Stimulated activated CD4-positive, alpha-beta T cell treated with anti-CD3 and anti-CD28 coated beads, Interleukin-15, amount 100 ng/mL, for 24 hours (primary cell): ENCODE results near the gene FOXO4.
A peak's percentile ranks its signal among the peaks of the same experiment; 100 is the strongest.

Source experiments
- DNase-seq: peaks from one replicate; pipeline ENCODE4 v3.0.0-alpha.2; 2020

The FOXO4 gene

GRCh38 chrX:71100581-71101505 lies 5.2 kb downstream of the FOXO4 start:
- no peak for DNase-seq

GRCh38 chrX:71102292-71102691 lies 6.6 kb downstream of the FOXO4 start:
- no peak for DNase-seq

DNA sequence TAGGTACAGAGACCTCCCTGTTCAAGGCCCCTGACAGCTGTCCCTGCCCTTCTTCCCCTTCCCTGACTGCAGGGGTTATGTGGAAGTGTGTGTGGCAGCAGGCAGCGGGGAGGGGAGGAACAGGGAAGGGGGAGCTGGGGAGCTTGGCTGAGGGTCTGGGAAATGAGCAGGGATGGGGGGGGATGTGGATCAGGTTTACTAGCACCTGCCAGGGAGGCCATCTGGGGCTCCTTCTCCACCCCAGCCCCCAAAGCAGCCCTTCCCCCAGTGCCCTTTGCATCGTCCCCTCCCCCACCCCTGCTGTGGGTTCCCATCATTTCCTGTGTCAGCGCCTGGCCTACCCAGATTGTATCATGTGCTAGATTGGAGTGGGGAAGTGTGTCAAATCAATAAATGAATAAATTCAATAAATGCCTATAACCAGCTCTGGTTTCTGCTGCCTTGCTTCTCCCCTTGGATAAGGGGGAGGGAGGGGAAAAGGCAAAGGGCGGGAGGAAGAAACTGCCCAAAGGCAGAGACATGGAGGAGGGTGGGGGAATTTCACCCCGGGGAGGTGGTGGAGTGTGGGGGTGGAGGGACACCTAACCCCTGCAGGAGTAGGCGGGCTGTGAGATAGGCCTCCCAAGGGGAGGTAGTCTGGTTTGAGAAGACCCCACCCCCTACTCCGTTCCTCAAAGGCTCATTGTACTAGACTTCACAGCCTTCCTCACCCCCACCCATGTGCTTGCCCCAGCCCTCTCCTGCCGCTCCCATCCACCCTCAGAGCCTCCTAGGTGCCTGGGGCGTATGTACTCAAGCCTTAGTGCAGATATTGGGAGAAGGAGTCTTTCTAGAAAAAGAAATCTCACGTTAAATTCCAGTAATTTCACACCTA lies 7.7 kb downstream of the FOXO4 start:
- peak; percentile 60 for DNase-seq

DNA sequence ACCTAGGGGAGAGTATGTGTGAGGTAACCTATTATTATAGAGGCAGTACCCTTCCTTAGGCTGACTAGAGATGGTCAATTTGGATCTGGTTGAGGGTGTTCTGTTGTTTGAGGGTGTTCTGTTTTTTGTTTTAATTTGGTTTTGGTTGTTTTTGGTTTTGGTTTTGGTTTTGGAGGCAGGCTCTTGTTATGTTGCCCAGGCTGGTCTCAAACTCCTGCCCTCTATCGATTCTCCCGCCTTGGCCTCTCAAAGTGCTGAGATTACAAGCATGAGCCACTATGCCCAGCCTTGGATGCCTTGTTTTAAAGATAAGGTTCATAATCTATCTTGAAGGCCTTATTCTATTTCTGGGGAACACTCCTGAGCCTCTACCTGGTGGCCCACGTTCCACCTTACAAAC lies 10.0 kb downstream of the FOXO4 start:
- DNase-seq = no peak

GRCh38 chrX:71106427-71106826 lies 10.8 kb downstream of the FOXO4 start, which contains the start of gene CXorf65:
CXorf65 (minus strand) TSS chrX:71106740; CDS start chrX:71106556, 184 bp downstream.
- DNase-seq = peak; percentile 29

DNA sequence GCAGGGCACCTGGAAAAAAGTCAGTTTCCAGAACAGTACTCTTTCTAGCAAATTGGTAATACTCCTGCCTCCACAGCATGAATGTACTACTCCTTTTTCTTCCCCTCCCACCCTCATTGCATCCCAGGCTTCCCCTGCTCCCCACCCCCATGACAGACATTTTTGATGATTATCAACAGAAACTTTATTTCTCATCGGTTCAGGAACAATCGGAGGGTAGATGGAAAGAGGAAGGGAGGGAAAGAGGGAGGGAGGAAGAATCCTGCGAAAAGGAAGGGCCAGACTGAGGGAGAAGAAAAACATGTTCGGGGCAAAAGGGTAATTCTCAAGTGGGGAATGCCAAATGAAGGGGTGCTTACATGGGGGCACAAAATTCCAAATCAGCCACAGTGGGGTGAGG lies 11.6 kb downstream of the FOXO4 start:
- no peak for DNase-seq

- peak; percentile 59 for DNase-seq
These were observed 12.2 kb downstream of the FOXO4 start for GRCh38 chrX:71107762-71108360.

DNA sequence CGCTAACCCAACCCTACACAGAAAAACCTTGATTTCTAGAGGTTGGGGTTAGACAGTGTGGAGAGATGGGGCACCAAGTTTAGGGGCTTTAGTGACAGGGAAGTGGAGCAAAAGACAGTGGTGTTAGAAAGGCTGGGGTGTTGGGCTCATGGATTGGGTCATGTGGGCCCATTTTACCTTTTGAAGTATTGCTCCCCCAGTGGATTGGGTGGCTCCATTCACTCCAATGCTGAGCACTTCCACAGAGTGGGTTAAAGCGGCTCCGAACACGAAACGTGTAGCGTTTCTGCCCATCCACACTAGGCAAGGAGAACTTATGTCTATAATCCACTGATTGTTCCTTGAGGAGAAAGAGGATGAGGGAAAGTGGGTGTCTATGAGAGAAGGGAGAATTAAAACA lies 13.4 kb downstream of the FOXO4 start:
- no peak for DNase-seq

GRCh38 chrX:71111141-71111843 lies 15.6 kb downstream of the FOXO4 start, which contains the start of gene IL2RG:
IL2RG (minus strand) TSS chrX:71111577; CDS start chrX:71111539, 38 bp downstream.
- DNase-seq = peak; percentile 79

GRCh38 chrX:71111921-71112431 lies 16.3 kb downstream of the FOXO4 start:
- no peak for DNase-seq

GRCh38 chrX:71117358-71117757 lies 21.7 kb downstream of the FOXO4 start:
- DNase-seq = no peak

GRCh38 chrX:71118032-71118984 lies 22.7 kb downstream of the FOXO4 start, which contains the start of gene MED12:
MED12 (plus strand) TSS chrX:71118596; CDS start chrX:71118755, 159 bp downstream.
- DNase-seq = peak; percentile 89

GRCh38 chrX:71118985-71119535 lies 23.4 kb downstream of the FOXO4 start:
- DNase-seq = no peak

- no peak for DNase-seq
These were observed 32.6 kb downstream of the FOXO4 start for GRCh38 chrX:71128166-71128833.

- peak; percentile 77 for DNase-seq
These were observed 33.5 kb downstream of the FOXO4 start for GRCh38 chrX:71128915-71129765.

- DNase-seq = no peak
These were observed 35.9 kb downstream of the FOXO4 start for GRCh38 chrX:71131510-71131909.

DNA sequence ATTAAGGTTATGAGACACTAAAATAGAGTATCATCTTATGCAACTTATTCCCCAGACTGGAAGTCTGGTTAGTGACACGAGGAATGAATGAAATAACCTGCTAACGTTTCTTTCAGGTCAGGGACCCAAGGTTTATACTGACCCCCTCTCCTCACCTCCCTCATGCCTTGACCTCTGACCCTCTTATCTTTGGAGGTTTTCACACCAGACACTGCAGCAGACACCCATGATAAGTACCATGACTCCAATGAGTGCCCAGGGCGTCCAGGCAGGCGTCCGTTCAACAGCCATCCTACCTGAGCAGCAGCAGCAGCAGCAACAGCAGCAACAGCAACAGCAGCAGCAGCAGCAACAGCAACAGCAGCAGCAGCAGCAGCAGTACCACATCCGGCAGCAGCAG lies 44.8 kb downstream of the FOXO4 start:
- DNase-seq = no peak

- no peak for DNase-seq
These were observed 47.9 kb downstream of the FOXO4 start for GRCh38 chrX:71143508-71143907.

DNA sequence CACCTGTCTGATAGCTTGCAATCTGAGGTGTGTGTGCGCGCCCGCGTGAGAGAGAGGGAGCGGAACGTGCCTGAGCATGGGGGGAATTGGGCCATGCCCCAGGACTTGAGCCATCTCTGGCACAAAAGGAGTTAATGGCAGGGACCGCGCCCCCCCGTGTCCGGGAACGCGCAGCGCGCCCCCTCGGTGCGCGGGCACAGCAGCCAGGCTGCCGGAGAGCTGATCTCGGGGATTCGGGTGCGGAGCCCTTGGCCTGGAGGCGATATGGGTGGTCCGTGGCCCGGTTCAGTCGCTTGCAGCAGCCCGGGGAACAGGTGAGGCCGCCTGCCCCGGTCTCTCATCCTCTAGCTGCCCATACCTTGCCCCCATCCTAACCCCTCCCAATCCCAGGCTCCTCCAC lies 49.0 kb downstream of the FOXO4 start, which contains the start of gene NLGN3:
NLGN3 (plus strand) TSS at position 191 of the 400 bp plus-strand sequence. CDS start 2,909 bp downstream, outside the sequence.
- DNase-seq = no peak
